OCI-LY3 (cell line): Measurements from ENCODE around the gene CHKA.

Source experiments
- EZH2phosphoT487 ChIP-seq: fragments of 200-600 bp; shearing (Covaris generic); IDR thresholded peaks from 2 replicates; pipeline ENCODE4 v1.6.1; 2018; ENCODE audit warnings: antibody characterized with exemption, mixed run types, low read depth
- TF ChIP-seq, protein P1 (sequence below): fragments of 200-600, 300-600 bp; sonication (generic); IDR thresholded peaks from 2 replicates; pipeline ENCODE4 v1.5.1; 2014; ENCODE audit warnings: antibody characterized with exemption, low read length, low read depth

- TF ChIP-seq EZH2phosphoT487 = no peak
- TF ChIP-seq, protein P1, sequence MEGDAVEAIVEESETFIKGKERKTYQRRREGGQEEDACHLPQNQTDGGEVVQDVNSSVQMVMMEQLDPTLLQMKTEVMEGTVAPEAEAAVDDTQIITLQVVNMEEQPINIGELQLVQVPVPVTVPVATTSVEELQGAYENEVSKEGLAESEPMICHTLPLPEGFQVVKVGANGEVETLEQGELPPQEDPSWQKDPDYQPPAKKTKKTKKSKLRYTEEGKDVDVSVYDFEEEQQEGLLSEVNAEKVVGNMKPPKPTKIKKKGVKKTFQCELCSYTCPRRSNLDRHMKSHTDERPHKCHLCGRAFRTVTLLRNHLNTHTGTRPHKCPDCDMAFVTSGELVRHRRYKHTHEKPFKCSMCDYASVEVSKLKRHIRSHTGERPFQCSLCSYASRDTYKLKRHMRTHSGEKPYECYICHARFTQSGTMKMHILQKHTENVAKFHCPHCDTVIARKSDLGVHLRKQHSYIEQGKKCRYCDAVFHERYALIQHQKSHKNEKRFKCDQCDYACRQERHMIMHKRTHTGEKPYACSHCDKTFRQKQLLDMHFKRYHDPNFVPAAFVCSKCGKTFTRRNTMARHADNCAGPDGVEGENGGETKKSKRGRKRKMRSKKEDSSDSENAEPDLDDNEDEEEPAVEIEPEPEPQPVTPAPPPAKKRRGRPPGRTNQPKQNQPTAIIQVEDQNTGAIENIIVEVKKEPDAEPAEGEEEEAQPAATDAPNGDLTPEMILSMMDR = no peak
Observed at GRCh38 chr11:68130121-68130520, 8.9 kb upstream of the CHKA start.
